PFSK-1 (cell line): ENCODE data around the gene SRPK3. TPM values are rescaled to one million over a fixed set of nuclear protein-coding genes. Genes with fewer than 3 reads are reported as not detected.

Experiments used
- FOXP2 ChIP-seq: optimal IDR thresholded peaks from 2 replicates; pipeline ENCODE3; 2011; ENCODE audit warnings: borderline replicate concordance, control low read depth, inconsistent platforms; ENCODE audit not compliant: insufficient read depth; ENCODE audit errors: extremely low read length, extremely low read depth
- POLR2AphosphoS5 ChIP-seq: IDR thresholded peaks from 2 replicates; pipeline ENCODE4 v1.6.1; 2012; ENCODE audit warnings: low read depth, mild to moderate bottlenecking, control low read depth, low read length, moderate library complexity
- REST ChIP-seq, 2 experiments: IDR thresholded peaks; 2 replicates each; pipeline versions ENCODE4 v1.6.1 to v1.8.0; 2011 to 2012; ENCODE audit warnings: low read depth in 2 of 2, low read length in 2 of 2, control low read depth in 1 of 2, inconsistent platforms in 1 of 2, mild to moderate bottlenecking in 1 of 2, moderate library complexity in 1 of 2; ENCODE audit not compliant: insufficient read depth in 1 of 2
- SIN3A ChIP-seq: IDR thresholded peaks from 2 replicates; pipeline ENCODE4 v1.6.1; 2012; ENCODE audit warnings: mild to moderate bottlenecking, low read length, moderate library complexity, borderline replicate concordance; ENCODE audit not compliant: insufficient read depth
- TAF1 ChIP-seq: IDR thresholded peaks from 2 replicates; pipeline ENCODE4 v1.6.1; 2012; ENCODE audit warnings: low read length, control low read depth, borderline replicate concordance; ENCODE audit not compliant: insufficient read depth
- polyA plus RNA-seq: library from polyadenylated mRNA; unstranded; fragments of >200 nt; gene quantifications from one replicate; pipeline ENCODE4 v1.2.1, GENCODE V29; 2012; ENCODE audit warnings: low read depth, missing spikeins; ENCODE audit not compliant: insufficient read length

The SRPK3 gene
- polyA plus RNA-seq = 2.6 TPM

GRCh38 chrX:153780678-153781427, at the start of gene SRPK3:
TSS of gene SRPK3 (plus strand) at chrX:153781041. CDS start at chrX:153781087, 46 bp downstream.
- TF ChIP-seq TAF1 = no peak
- TF ChIP-seq SIN3A = no peak

GRCh38 chrX:153731117-153731844, 49.6 kb upstream of the SRPK3 start:
- TF ChIP-seq TAF1 = no peak
- no peak for TF ChIP-seq FOXP2
- no peak for TF ChIP-seq REST (IDR thresholded peaks at IDR 0.05; ENCODE audit: insufficient read depth in 1 of 2, low read depth in 2 of 2, low read length in 2 of 2)
- no peak for TF ChIP-seq SIN3A
- no peak for TF ChIP-seq POLR2AphosphoS5

- TF ChIP-seq REST (IDR thresholded peaks at IDR 0.05; ENCODE audit: insufficient read depth in 1 of 2, low read depth in 2 of 2, low read length in 2 of 2) = no peak
- TF ChIP-seq SIN3A = no peak
- no peak for TF ChIP-seq POLR2AphosphoS5
- no peak for TF ChIP-seq FOXP2
- TF ChIP-seq TAF1 = no peak
These were observed 49.0 kb upstream of the SRPK3 start for GRCh38 chrX:153731845-153732215.

GRCh38 chrX:153732401-153732800, 48.4 kb upstream of the SRPK3 start:
- TF ChIP-seq FOXP2 = no peak
- TF ChIP-seq SIN3A = no peak
- TF ChIP-seq POLR2AphosphoS5 = no peak

GRCh38 chrX:153733651-153734240, 47.1 kb upstream of the SRPK3 start:
- TF ChIP-seq POLR2AphosphoS5 (no peak), TAF1 (no peak), FOXP2 (no peak), REST (IDR thresholded peaks at IDR 0.05; ENCODE audit: insufficient read depth in 1 of 2, low read depth in 2 of 2, low read length in 2 of 2) (no peak), SIN3A (no peak)
